ENCODE results near the gene COL2A1.
A peak's percentile ranks its signal among the peaks of the same experiment; 100 is the strongest.

Gene COL2A1

GRCh38 chr12:48029491-48030172 is 25.4 kb upstream of the COL2A1 start:
- DNase-seq = no peak

GRCh38 chr12:48028541-48029431 is 24.5 kb upstream of the COL2A1 start:
- DNase-seq = no peak

- DNase-seq = no peak
Observed at GRCh38 chr12:48027183-48028002, 23.1 kb upstream of the COL2A1 start.

GRCh38 chr12:48026060-48026827 is 22.0 kb upstream of the COL2A1 start:
- no peak for DNase-seq

- no peak for DNase-seq
Observed at GRCh38 chr12:48025281-48025680, 21.0 kb upstream of the COL2A1 start.

- DNase-seq = no peak
Observed at GRCh38 chr12:48024735-48025134, 20.5 kb upstream of the COL2A1 start.

- DNase-seq = peak; percentile 30
Observed at GRCh38 chr12:48023386-48023785, 19.1 kb upstream of the COL2A1 start.

- DNase-seq = no peak
Observed at GRCh38 chr12:48022676-48023385, 18.6 kb upstream of the COL2A1 start.

- no peak for DNase-seq
Observed at GRCh38 chr12:48022180-48022521, 17.9 kb upstream of the COL2A1 start.

- no peak for DNase-seq
Observed at GRCh38 chr12:48021485-48022179, 17.4 kb upstream of the COL2A1 start.

- DNase-seq = no peak
Observed at GRCh38 chr12:48019639-48020265, 15.5 kb upstream of the COL2A1 start.

GRCh38 chr12:48018618-48018995 is 14.3 kb upstream of the COL2A1 start:
- DNase-seq = no peak

- DNase-seq = no peak
Observed at GRCh38 chr12:48017921-48018617, 13.8 kb upstream of the COL2A1 start.

- no peak for DNase-seq
Observed at GRCh38 chr12:48017496-48017895, 13.2 kb upstream of the COL2A1 start.

- no peak for DNase-seq
Observed at GRCh38 chr12:48016373-48017020, 12.2 kb upstream of the COL2A1 start.

- no peak for DNase-seq
Observed at GRCh38 chr12:48015954-48016353, 11.7 kb upstream of the COL2A1 start.

- no peak for DNase-seq
Observed at GRCh38 chr12:48015129-48015528, 10.9 kb upstream of the COL2A1 start.

- no peak for DNase-seq
Observed at GRCh38 chr12:48013287-48013686, 9.0 kb upstream of the COL2A1 start.

- DNase-seq = no peak
Observed at GRCh38 chr12:48012070-48012469, 7.8 kb upstream of the COL2A1 start.
